G401 (cell line): ENCODE results near the gene ATP2B3. TPM values are rescaled to one million over a fixed set of nuclear protein-coding genes. Genes with fewer than 3 reads are reported as not detected.
A peak's percentile ranks its signal among the peaks of the same experiment; 100 is the strongest.

Experiments used
- DNase-seq: peaks from one replicate; pipeline ENCODE4 v3.0.0-alpha.2; 2015; ENCODE audit warnings: low spot score
- in situ Hi-C: cut with HindIII; loops from 2 replicates; pipeline ENCODE4 v1.10.0; 2016; ENCODE audit warnings: low sequenced_read_pairs, mixed read lengths
- total RNA-seq: library from RNA; depleted of rRNA; stranded (reverse); fragments of >200 nt; shearing (Covaris generic); gene quantifications from 2 replicates; pipeline ENCODE4 v1.2.3, GENCODE V29; 2014

ATP2B3 gene
- total RNA-seq, 1 experiment from 2014 or later = not detected

GRCh38 chrX:153557618-153558355, 40.3 kb downstream of the ATP2B3 start:
- DNase-seq = no peak
- in situ Hi-C loops = no loop called here

GRCh38 chrX:153560000-153560399, 42.6 kb downstream of the ATP2B3 start:
- in situ Hi-C loops = no loop called here
- DNase-seq = peak; percentile 48

- in situ Hi-C loops = no loop called here
- DNase-seq = no peak
These were observed 43.0 kb downstream of the ATP2B3 start for GRCh38 chrX:153560466-153560865.

- in situ Hi-C loops = no loop called here
- no peak for DNase-seq
These were observed 43.9 kb downstream of the ATP2B3 start for GRCh38 chrX:153561337-153561736.

- DNase-seq = no peak
- in situ Hi-C loops = no loop called here
These were observed 45.1 kb downstream of the ATP2B3 start for GRCh38 chrX:153562546-153562945.

- in situ Hi-C loops = no loop called here
- DNase-seq = no peak
These were observed 46.7 kb downstream of the ATP2B3 start for GRCh38 chrX:153564047-153564606.

- in situ Hi-C loops = no loop called here
- DNase-seq = no peak
These were observed 48.6 kb downstream of the ATP2B3 start for GRCh38 chrX:153565996-153566580.

- no peak for DNase-seq
- in situ Hi-C loops = no loop called here
These were observed 51.1 kb downstream of the ATP2B3 start for GRCh38 chrX:153568451-153569011.

GRCh38 chrX:153569475-153569874, 52.0 kb downstream of the ATP2B3 start:
- no peak for DNase-seq
- in situ Hi-C loops = no loop called here

GRCh38 chrX:153571534-153571908, 54.1 kb downstream of the ATP2B3 start:
- in situ Hi-C loops = no loop called here
- peak; percentile 60 for DNase-seq

GRCh38 chrX:153572601-153573000, 55.2 kb downstream of the ATP2B3 start:
- DNase-seq = no peak
- in situ Hi-C loops = no loop called here

- in situ Hi-C loops = no loop called here
- DNase-seq = no peak
These were observed 56.5 kb downstream of the ATP2B3 start for GRCh38 chrX:153573984-153574383.

- DNase-seq = no peak
- in situ Hi-C loops = no loop called here
These were observed 58.9 kb downstream of the ATP2B3 start for GRCh38 chrX:153576239-153576870.

GRCh38 chrX:153576961-153577360, 59.5 kb downstream of the ATP2B3 start:
- DNase-seq = no peak
- in situ Hi-C loops = no loop called here

- no peak for DNase-seq
- in situ Hi-C loops = no loop called here
These were observed 60.9 kb downstream of the ATP2B3 start for GRCh38 chrX:153578200-153578835.

- in situ Hi-C loops = no loop called here
- no peak for DNase-seq
These were observed 61.4 kb downstream of the ATP2B3 start for GRCh38 chrX:153578889-153579288.

- in situ Hi-C loops = no loop called here
- no peak for DNase-seq
These were observed 63.4 kb downstream of the ATP2B3 start for GRCh38 chrX:153580700-153581386.

- in situ Hi-C loops = no loop called here
- no peak for DNase-seq
These were observed 65.5 kb downstream of the ATP2B3 start for GRCh38 chrX:153582896-153583295.

- in situ Hi-C loops = no loop called here
- DNase-seq = no peak
These were observed 66.0 kb downstream of the ATP2B3 start for GRCh38 chrX:153583433-153583832.
